IPS-20b (cell line): ENCODE data around the gene NSG1.
"Not testable (repeated sequence)": the region's sequence is repeated elsewhere in the genome, so short reads cannot be mapped to it uniquely, and the experiment has no call there.

ENCODE experiments used
- H3K27ac ChIP-seq: one replicate; pipeline ENCODE4 v1.5.1; 2013; ENCODE audit warnings: low read length
- H3K27me3 ChIP-seq: 2 replicates; pipeline ENCODE4 v1.6.1; 2013; ENCODE audit warnings: mild to moderate bottlenecking, low read length, inconsistent platforms; ENCODE audit not compliant: insufficient read depth
- H3K36me3 ChIP-seq: 2 replicates; pipeline ENCODE4 v1.6.1; 2013; ENCODE audit warnings: low read depth, mild to moderate bottlenecking, inconsistent platforms, low read length, moderate library complexity; ENCODE audit not compliant: insufficient read depth
- H3K4me1 ChIP-seq: 2 replicates; pipeline ENCODE4 v1.6.1; 2013; ENCODE audit warnings: mild to moderate bottlenecking, control low read depth, inconsistent platforms, low read length, moderate library complexity; ENCODE audit not compliant: insufficient read depth
- H3K4me3 ChIP-seq: 2 replicates; pipeline ENCODE4 v1.5.1; 2013; ENCODE audit warnings: mild to moderate bottlenecking, low read length, inconsistent platforms
- H3K9ac ChIP-seq: 2 replicates; pipeline ENCODE4 v1.6.1; 2013; ENCODE audit warnings: low read depth, mild to moderate bottlenecking, inconsistent platforms, low read length, moderate library complexity
- H3K9me3 ChIP-seq: 2 replicates; pipeline ENCODE4 v1.6.1; 2013; ENCODE audit warnings: mild to moderate bottlenecking, low read depth, low read length, inconsistent platforms; ENCODE audit not compliant: insufficient read depth

The NSG1 gene, protein sequence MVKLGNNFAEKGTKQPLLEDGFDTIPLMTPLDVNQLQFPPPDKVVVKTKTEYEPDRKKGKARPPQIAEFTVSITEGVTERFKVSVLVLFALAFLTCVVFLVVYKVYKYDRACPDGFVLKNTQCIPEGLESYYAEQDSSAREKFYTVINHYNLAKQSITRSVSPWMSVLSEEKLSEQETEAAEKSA

GRCh38 chr4:4386736-4387392 lies at the start of gene NSG1:
NSG1 (plus strand) TSS chr4:4387102; CDS start chr4:4387630, 528 bp downstream.
- peak within 1 kb of the TSS; percentile 74 for H3K4me3 ChIP-seq
- peaks cover 87% of the 10 kb centered on the region for H3K27me3 ChIP-seq
- H3K27ac ChIP-seq = no peak within 1 kb of the TSS
- no peaks in the 10 kb centered on the region for H3K9me3 ChIP-seq
- H3K36me3 ChIP-seq = peaks cover 9% of the 10 kb centered on the region; the same call in 1 of the 2 replicates
- H3K4me1 ChIP-seq = peaks cover 6% of the 10 kb centered on the region; the same call in 1 of the 2 replicates
- peak within 1 kb of the TSS; percentile 61; the same call in 1 of the 2 replicates for H3K9ac ChIP-seq

DNA sequence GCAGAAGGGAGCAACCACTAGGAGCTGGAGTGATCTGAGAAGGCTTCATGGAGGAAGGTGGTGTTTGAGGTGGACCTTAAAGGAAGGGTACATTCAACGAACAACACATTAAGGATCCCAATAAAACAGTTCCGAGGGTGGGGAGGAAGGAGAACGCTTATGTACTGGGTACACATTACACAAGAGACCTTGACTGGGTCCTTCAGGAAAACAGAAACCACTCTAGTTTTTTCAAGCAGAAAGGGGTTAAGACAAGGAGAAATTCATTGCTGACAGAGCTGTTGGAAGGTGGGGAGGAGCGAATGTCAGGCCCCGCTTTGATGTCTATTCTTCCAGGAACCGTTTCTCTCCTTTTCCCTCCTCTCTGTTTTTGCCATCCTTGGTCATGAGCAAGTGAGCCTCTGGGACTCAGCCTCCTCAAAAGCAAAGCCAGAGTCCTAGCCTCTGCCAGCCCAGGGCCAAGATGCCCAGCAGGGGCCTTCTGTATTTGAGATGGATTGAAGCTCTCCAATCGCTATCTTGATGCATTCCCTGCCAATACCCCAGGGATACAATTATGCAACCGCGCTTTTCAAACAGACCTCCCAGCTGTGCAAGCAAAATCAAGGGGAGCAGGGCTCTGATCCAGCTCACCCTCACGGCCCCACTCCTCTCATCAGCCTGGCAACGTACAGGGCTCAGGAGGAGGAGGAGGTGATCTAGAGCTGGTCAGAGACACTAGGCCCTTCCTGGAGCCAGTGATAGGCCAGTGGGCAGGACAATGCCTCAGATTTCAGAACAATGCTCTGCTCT lies 48.5 kb upstream of the NSG1 start:
- no peak overlapping the region for H3K4me3 ChIP-seq
- no peak overlapping the region for H3K27ac ChIP-seq
- H3K36me3 ChIP-seq = no peaks in the 10 kb centered on the region
- H3K27me3 ChIP-seq = peaks cover 7% of the 10 kb centered on the region; the same call in 1 of the 2 replicates
- no peaks in the 10 kb centered on the region for H3K4me1 ChIP-seq
- no peak overlapping the region for H3K9ac ChIP-seq
- H3K9me3 ChIP-seq = no peaks in the 10 kb centered on the region

GRCh38 chr4:4339504-4340085 lies 47.3 kb upstream of the NSG1 start:
- Histone ChIP-seq H3K4me3 (no peak overlapping the region), H3K4me1 (no peaks in the 10 kb centered on the region), H3K9ac (no peak overlapping the region), H3K27ac (no peak overlapping the region), H3K36me3 (no peaks in the 10 kb centered on the region), H3K9me3 (no peaks in the 10 kb centered on the region), H3K27me3 (peaks cover 5% of the 10 kb centered on the region; the same call in 1 of the 2 replicates)

DNA sequence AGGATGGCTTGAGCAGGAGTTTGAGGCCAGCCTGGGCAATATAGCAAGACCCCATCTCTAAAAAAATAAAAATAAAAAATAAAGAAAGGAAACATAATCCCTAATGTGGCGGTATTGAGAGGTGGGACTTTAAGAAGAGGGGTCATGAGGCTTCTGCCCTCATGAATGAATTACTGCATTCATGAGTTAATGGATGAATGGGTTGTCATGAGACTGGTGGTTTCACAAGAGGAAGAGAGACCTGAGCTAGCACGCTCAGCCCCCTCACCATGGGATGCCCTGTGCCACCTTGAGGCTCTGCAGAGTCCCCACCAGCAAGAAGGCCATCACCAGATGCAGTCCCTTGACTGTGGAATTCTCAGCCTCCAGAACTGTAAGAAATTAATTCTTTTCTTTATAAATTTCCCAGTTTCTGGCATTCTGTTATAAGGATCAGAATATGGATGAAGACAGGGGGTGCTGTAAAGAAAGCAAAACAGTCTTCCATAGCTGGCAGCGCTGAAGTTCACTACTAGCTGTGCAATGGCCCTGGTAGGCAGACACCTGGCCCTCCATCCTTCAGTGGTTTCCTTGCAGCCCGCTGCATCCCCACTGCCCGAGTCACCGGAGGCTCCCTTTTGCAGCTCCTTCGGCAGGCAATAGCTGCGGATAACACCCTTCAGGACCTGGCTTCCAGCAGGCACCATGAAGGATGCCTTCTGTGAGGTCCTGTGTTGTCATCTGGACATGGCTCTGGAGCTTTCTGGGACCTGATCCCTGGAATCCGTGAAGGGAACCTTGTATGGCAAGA lies 44.8 kb upstream of the NSG1 start:
- Histone ChIP-seq H3K4me3 (no peak overlapping the region), H3K4me1 (no peaks in the 10 kb centered on the region), H3K27ac (no peak overlapping the region), H3K9ac (no peak overlapping the region), H3K9me3 (no peaks in the 10 kb centered on the region), H3K36me3 (no peaks in the 10 kb centered on the region), H3K27me3 (no peaks in the 10 kb centered on the region)

GRCh38 chr4:4343038-4343437 lies 43.9 kb upstream of the NSG1 start:
- Histone ChIP-seq H3K4me1 (no peaks in the 10 kb centered on the region), H3K9me3 (no peaks in the 10 kb centered on the region), H3K36me3 (no peaks in the 10 kb centered on the region), H3K27ac (no peak overlapping the region), H3K9ac (no peak overlapping the region), H3K27me3 (no peaks in the 10 kb centered on the region), H3K4me3 (no peak overlapping the region)

DNA sequence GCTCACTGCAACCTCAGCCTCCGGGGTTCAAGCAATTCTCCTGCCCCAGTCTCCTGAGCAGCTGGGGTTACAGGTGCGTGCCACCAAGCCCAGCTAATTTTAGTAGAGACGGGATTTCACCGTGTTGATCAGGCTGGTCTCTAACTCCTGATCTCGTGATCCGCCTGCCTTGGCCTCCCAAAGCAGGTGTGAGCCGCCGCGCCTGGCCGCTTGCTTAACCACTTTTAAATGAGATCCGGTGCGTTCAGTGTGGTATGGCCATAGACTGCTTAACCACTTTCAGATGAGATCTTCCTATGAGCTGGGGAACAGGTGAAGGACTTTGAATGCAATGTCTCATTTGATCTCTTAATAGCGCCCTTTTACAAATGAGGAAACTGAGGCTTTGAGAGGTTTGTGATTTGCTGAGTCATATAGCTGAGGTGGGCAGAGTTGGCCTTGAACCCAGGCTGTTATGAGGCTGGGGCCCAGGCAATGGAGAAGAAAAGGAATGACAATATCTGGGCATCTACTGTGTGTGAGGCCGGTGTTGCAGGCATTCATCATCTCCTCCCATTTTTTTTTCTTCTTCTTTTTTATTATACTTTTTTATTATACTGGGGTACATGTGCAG lies 41.9 kb upstream of the NSG1 start:
- no peaks in the 10 kb centered on the region for H3K36me3 ChIP-seq
- H3K4me1 ChIP-seq = no peaks in the 10 kb centered on the region
- H3K4me3 ChIP-seq = no peak overlapping the region
- no peak overlapping the region for H3K9ac ChIP-seq
- no peaks in the 10 kb centered on the region for H3K27me3 ChIP-seq
- no peak overlapping the region for H3K27ac ChIP-seq
- no peaks in the 10 kb centered on the region for H3K9me3 ChIP-seq

- no peaks in the 10 kb centered on the region for H3K36me3 ChIP-seq
- no peak overlapping the region for H3K4me3 ChIP-seq
- no peak overlapping the region for H3K27ac ChIP-seq
- H3K27me3 ChIP-seq = no peaks in the 10 kb centered on the region
- H3K9ac ChIP-seq = no peak overlapping the region
- no peaks in the 10 kb centered on the region for H3K4me1 ChIP-seq
- no peaks in the 10 kb centered on the region for H3K9me3 ChIP-seq
Measured at GRCh38 chr4:4347585-4347984, 39.3 kb upstream of the NSG1 start.

DNA sequence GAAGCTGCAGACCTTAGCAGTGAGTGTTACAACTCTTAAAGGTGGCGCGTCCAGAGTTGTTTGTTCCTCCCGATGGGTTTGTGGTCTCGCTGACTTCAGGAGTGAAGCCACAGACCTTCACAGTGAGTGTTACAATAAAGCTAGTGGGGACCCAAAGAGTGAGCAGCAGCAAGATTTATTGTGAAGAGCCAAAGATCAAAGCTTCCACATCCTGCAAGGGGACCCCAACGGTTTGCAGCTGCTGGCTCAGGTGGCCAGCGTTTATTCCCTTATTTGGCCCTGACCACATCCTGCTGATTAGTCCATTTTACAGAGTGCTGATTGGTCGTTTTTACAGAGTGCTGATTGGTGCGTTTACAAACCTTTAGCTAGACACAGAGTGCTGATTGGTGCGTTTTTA lies 38.3 kb upstream of the NSG1 start:
- not testable (repeated sequence) for H3K4me3 ChIP-seq, H3K4me1 ChIP-seq, H3K36me3 ChIP-seq, H3K27ac ChIP-seq, H3K9me3 ChIP-seq, H3K27me3 ChIP-seq, H3K9ac ChIP-seq

GRCh38 chr4:4349867-4350266 lies 37.0 kb upstream of the NSG1 start:
- Histone ChIP-seq H3K4me1 (no peaks in the 10 kb centered on the region), H3K9me3 (no peaks in the 10 kb centered on the region), H3K27ac (no peak overlapping the region), H3K36me3 (no peaks in the 10 kb centered on the region), H3K27me3 (no peaks in the 10 kb centered on the region), H3K4me3 (no peak overlapping the region), H3K9ac (no peak overlapping the region)

- no peaks in the 10 kb centered on the region for H3K4me1 ChIP-seq
- H3K9me3 ChIP-seq = no peaks in the 10 kb centered on the region
- H3K36me3 ChIP-seq = no peaks in the 10 kb centered on the region
- H3K4me3 ChIP-seq = no peak overlapping the region
- H3K27me3 ChIP-seq = no peaks in the 10 kb centered on the region
- H3K27ac ChIP-seq = no peak overlapping the region
- H3K9ac ChIP-seq = no peak overlapping the region
Measured at GRCh38 chr4:4350909-4351308, 36.0 kb upstream of the NSG1 start.

- H3K4me1 ChIP-seq = 0 out of 2 replicates have a peak, but pooled peaks cover 3% of the 10 kb centered on the region
- no peak overlapping the region for H3K4me3 ChIP-seq
- H3K27ac ChIP-seq = no peak overlapping the region
- no peaks in the 10 kb centered on the region for H3K27me3 ChIP-seq
- H3K36me3 ChIP-seq = no peaks in the 10 kb centered on the region
- no peaks in the 10 kb centered on the region for H3K9me3 ChIP-seq
- no peak overlapping the region for H3K9ac ChIP-seq
Measured at GRCh38 chr4:4355302-4355701, 31.6 kb upstream of the NSG1 start.
